Fibroblast of lung (primary cell): ENCODE data around the gene MAML3.

Source experiments
- CTCF ChIP-seq, 2 donors: IDR thresholded peaks in 1 of 2; conservative IDR thresholded peaks in 1 of 2; 1 replicate in 1 of 2; 2 replicates in 1 of 2; pipeline ENCODE4 v1.5.1; 2011 to 2012; ENCODE audit warnings: low read length in 2 of 2, control low read depth in 1 of 2, inconsistent platforms in 1 of 2, low read depth in 1 of 2, mild to moderate bottlenecking in 1 of 2
- EZH2 ChIP-seq: IDR thresholded peaks from 2 replicates; pipeline ENCODE4 v1.5.1; 2012; ENCODE audit warnings: low read length, control low read depth, mild to moderate bottlenecking; ENCODE audit errors: missing control alignments

- TF ChIP-seq CTCF (conservative IDR thresholded peaks at IDR 0.05 in 1 of 2, IDR thresholded peaks at IDR 0.05 in 1 of 2; ENCODE audit: low read depth in 1 of 2, low read length in 2 of 2) (no peak), EZH2 (no peak)
Measured at GRCh38 chr4:139794158-139794954, 359.6 kb downstream of the MAML3 start.
